WI38 (cell line): ENCODE results near the gene KIF5B.
A peak's percentile ranks its signal among the peaks of the same experiment; 100 is the strongest.
"Not testable (repeated sequence)": the region's sequence is repeated elsewhere in the genome, so short reads cannot be mapped to it uniquely, and the experiment has no call there.

ENCODE experiments used
- H3K4me3 ChIP-seq: 2 replicates; pipeline ENCODE4 v1.5.1; 2011; ENCODE audit warnings: low read depth, mild to moderate bottlenecking, control low read depth, low read length
- TF ChIP-seq, protein P1 (sequence below): IDR thresholded peaks from 2 replicates; pipeline ENCODE4 v1.5.1; 2012; ENCODE audit warnings: low read depth, mild to moderate bottlenecking, control low read depth, low read length

Gene KIF5B

DNA sequence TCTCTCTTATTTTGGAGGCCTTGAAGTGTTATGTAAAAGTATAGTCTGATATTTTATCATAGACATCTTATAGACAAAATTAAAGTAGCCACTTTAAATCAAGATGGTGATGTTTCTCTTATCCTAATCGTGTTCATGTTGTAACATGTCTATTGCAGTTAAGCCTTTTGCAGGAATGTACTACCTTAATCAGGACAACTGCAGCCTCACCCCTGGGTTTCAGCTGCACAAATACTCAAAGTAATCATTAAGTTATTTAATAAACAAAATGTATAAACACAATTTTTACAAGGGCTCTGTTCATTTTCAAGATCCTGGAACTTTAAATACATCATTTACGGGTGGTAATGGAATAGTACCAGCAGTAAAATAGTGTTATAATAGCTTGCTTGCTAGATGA is 14.4 kb upstream of the KIF5B start:
- H3K4me3 ChIP-seq, result no peak overlapping the region
- TF ChIP-seq, protein P1, sequence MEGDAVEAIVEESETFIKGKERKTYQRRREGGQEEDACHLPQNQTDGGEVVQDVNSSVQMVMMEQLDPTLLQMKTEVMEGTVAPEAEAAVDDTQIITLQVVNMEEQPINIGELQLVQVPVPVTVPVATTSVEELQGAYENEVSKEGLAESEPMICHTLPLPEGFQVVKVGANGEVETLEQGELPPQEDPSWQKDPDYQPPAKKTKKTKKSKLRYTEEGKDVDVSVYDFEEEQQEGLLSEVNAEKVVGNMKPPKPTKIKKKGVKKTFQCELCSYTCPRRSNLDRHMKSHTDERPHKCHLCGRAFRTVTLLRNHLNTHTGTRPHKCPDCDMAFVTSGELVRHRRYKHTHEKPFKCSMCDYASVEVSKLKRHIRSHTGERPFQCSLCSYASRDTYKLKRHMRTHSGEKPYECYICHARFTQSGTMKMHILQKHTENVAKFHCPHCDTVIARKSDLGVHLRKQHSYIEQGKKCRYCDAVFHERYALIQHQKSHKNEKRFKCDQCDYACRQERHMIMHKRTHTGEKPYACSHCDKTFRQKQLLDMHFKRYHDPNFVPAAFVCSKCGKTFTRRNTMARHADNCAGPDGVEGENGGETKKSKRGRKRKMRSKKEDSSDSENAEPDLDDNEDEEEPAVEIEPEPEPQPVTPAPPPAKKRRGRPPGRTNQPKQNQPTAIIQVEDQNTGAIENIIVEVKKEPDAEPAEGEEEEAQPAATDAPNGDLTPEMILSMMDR, result no peak

DNA sequence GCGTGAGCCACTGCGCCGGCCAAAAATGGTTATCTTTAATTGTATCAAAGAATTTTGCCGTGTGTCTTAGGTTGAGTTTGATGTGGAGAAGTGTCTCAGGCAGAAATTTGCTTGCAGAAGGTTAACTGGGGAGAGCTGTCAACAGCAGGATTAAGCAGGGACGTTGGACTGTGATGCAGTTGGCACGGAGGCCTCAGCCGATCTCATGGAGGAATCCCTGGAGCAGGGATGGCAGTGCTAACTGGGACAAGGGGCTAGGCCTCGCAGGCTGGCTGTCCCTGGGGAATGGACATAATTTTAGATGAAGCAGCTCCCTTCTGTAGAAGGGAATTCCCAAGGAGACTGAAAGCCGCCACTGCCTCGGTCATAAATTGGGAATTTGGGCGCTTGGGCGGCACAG is 12.3 kb upstream of the KIF5B start:
- TF ChIP-seq, protein P1, result no peak
- H3K4me3 ChIP-seq, result no peak overlapping the region

DNA sequence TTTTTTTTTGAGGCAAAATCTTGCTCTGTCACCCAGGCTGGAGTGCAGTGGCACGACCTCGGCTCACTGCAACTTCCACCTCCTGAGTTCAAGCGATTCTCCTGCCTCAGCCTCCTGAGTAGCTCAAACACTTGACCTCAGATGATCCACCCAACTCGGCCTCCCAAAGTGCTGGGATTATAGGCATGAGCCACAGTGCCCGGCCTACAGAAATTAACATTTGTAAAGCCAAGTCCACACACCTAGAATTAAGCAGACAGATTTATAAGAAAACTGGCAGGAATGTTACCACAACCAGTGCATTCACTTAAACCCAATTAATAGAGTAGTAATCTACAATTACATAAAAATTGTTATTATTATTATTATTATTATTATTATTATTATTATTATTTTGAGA is 11.7 kb upstream of the KIF5B start:
- H3K4me3 ChIP-seq, result not testable (repeated sequence)

DNA sequence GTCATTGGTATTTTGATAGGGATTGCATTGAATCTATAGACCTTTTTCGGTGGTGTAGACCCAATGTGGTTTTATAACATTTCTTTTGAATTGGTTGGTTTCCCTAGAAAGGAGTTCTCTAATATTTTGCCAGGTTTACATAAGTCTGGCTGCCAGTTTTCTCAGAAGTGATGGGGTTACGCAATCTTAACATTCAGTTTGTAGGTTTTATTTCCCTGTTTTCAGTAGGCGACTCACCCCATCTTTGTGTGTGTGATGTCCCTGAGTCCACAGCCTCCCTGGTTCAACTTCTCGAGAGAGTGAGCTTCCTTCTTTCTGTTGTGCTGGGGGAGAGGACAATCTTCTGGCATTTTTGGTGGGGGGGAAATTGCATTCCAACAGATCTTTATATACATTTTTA is 9.6 kb upstream of the KIF5B start:
- no peak overlapping the region for H3K4me3 ChIP-seq
- TF ChIP-seq, protein P1, result no peak

DNA sequence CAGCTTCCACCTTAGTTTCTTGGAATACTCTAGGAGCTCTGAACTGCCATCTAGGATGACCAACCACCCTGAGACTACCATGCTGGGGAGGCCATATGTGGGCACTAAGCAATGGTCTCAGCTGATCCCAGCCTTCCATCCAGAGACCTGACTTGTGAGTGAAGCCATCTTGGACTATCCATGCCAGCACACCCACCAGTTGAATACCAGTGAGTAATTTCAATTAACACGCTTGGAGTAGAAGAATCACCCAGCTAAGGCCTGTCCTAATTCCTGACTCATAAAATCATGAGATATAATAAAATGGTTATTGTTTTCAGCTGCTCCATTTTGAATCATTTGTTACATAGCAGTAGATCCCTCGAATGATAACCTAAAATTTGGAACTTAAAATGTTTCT is 5.2 kb upstream of the KIF5B start:
- TF ChIP-seq, protein P1, result no peak
- H3K4me3 ChIP-seq, result no peak overlapping the region

DNA sequence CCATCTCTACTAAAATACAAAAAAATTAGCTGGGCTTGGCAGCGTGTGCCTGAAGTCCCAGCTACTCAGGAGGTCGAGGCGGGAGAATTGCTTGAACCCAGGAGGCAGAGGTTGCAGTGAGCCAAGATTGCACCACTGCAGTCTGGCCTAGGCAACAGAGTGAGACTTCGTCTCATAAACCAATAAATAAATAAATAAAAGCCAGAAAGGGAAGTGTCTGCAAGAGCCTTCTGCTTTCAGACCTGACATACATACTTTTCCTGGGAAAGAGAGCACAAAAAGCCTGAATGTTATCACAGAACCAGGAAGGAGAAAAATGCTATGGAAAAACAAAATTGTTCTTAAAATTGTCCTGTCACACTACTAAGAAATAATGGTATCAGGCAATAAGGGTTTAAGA is 4.1 kb upstream of the KIF5B start:
- TF ChIP-seq, protein P1, result no peak
- H3K4me3 ChIP-seq, result no peak overlapping the region

DNA sequence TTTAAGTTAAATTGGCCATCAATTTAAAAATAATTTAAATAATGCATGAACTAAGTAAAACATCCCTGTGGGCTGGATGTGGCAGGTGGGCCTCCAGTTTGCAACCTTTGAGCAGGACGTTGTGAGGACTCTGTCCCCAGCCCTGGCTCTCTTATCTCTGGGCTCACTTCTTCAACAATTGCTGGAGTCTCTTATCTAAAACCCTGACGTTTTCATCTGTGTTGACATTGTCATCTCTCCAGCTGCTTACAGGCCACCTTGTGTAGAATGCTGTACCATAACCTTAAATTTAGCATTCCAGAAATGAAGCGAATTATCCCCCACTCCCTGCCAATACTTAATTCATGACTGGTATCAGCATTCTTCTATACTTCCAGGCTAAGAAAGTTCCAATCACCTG is 3.2 kb upstream of the KIF5B start:
- no peak overlapping the region for H3K4me3 ChIP-seq
- TF ChIP-seq, protein P1, result no peak

DNA sequence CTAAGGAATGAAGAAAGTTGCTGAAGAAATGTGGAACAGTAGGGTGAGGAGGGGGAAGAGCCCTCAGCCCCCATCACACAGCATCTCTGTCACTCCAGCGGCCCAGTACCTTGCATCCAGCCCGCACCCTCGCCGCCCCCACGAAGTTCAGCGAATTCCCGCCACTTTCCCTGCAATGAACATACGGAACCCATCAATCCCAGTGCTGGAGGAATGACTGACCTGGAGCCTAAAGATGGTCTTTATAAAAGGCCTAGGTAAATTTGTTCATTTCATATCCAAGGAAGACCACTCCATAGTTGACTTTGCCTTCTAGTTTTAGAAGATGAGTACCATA is 779 bp upstream of the KIF5B start:
- TF ChIP-seq, protein P1, result no peak
- H3K4me3 ChIP-seq, result peak overlapping the region; percentile 70
